ENCODE data around the gene DTYMK.

DNA sequence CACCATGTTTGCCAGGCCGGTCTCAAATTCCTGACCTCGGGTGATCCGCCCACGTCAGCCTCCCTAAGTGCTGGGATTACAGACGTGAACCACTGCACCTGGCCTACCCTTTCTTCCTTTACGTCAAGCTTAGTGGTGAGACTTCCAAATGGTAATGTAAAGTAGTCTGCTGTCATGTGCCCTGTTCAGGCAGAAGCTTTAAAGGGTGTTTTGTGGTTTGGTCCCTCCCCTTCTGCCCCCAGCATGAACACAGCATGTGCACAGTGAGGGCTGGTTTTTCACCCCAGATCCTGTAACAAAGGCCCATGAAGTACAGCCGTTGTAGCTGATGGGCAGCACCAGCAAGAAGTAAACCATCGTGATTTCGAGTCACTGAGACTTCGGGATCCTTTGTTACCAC, 2.7 kb upstream of the DTYMK start:
- TF ChIP-seq, protein P1, sequence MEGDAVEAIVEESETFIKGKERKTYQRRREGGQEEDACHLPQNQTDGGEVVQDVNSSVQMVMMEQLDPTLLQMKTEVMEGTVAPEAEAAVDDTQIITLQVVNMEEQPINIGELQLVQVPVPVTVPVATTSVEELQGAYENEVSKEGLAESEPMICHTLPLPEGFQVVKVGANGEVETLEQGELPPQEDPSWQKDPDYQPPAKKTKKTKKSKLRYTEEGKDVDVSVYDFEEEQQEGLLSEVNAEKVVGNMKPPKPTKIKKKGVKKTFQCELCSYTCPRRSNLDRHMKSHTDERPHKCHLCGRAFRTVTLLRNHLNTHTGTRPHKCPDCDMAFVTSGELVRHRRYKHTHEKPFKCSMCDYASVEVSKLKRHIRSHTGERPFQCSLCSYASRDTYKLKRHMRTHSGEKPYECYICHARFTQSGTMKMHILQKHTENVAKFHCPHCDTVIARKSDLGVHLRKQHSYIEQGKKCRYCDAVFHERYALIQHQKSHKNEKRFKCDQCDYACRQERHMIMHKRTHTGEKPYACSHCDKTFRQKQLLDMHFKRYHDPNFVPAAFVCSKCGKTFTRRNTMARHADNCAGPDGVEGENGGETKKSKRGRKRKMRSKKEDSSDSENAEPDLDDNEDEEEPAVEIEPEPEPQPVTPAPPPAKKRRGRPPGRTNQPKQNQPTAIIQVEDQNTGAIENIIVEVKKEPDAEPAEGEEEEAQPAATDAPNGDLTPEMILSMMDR (IDR thresholded peaks at IDR 0.05; ENCODE audit: low read length): no peak
- TF ChIP-seq EZH2 (IDR thresholded peaks at IDR 0.05; ENCODE audit: borderline replicate concordance, low read length): no peak
